OCI-M1 (cell line): ENCODE data around the gene NOS1.
"Not testable (repeated sequence)": the region's sequence is repeated elsewhere in the genome, so short reads cannot be mapped to it uniquely, and the experiment has no call there.

Source experiments
- DNase-seq: peaks from one replicate; lab custom pipeline; 2025; lab: John Stamatoyannopoulos, UW

The NOS1 gene

DNA sequence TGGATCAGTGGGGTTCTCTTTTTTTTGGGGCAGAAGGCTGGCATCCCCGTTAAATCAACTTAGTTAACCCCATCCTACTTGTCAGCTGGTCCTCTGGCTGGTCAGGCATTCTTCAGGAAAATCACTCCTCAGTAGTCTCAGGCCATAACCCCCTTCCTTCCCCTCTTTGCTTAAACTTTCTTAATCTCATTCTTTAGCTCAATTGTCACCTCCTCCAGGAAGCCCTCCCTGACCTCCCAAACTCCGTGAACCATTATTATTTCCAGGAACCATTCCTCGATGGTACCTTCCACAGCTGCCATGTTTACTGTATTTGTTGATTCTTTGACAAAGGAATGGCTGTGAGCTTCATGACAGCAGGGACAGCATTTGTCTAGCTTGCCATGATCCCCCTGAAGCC, 98.7 kb downstream of the NOS1 start:
- no peak for DNase-seq

DNA sequence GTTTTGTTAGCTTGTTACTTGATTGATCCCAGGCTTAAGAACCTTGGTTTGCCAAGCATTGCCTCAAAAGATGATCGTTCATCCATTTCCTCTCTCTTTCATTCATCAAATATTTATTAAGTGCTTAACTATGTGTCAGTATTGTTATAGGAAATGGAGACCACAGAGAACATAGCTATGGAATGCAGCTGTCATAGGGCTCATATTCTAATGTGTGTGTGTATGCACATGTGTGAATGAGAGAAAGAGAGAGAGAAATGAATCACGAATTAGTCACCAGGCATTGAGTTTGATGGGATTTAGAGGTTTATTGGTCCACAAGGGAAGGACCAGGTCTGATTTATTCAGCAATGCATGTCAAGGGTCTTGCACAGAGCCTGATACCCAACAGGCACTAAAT, 100.2 kb downstream of the NOS1 start:
- no peak for DNase-seq

- no peak for DNase-seq
These were observed 106.0 kb downstream of the NOS1 start for GRCh38 chr12:117255386-117255785.

- DNase-seq, result no peak
These were observed 117.9 kb downstream of the NOS1 start for GRCh38 chr12:117243488-117243887.

- DNase-seq, result no peak
These were observed 119.7 kb downstream of the NOS1 start for GRCh38 chr12:117241697-117242096.

- no peak for DNase-seq
These were observed 121.2 kb downstream of the NOS1 start for GRCh38 chr12:117240081-117240755.

DNA sequence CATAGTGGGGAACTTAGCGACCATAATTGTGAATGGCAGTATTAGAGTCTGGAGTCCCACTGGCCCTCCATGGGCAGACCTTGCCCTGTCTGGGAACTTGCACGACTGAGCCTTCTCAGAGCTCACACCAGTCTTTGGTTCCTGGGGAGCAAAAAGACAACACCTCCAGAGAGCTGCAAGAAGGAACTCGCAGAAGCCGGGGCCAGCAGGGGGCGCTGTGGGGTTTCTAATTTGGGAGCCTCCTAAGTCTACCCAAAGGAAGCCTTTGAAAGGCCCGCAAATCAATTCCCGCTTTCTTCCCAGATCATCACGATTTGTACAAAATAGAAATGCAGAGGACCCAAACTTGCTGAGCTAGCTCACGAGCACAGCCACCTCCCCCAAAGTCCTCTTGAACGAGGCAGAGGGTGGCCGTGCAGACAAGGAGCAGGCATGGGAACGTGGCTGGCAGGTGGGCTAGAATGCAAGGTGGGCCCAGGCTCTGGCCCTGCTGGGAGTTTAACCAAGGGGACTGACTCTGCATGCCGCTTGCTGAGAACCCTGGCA, 124.9 kb downstream of the NOS1 start:
- DNase-seq, result peak; percentile 84

DNA sequence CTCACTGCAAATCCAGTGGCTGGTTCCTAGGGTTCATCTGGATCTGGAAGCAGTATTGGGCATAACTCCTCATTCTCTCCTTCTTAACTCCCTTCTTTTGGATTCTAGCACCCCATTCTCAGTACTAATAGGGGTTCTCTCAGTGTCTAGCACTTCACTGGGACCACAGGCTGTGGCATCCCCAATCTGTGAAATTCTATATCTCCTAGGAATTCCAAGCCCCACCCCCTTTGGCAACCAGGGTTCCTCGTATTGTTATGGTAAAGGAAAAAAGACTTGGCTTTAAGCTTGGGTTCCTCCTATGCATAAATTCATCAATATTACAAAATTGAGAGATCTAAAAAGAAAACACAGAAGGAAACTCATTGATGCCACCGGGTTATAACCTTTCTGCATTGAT, 126.2 kb downstream of the NOS1 start:
- DNase-seq, result no peak

DNA sequence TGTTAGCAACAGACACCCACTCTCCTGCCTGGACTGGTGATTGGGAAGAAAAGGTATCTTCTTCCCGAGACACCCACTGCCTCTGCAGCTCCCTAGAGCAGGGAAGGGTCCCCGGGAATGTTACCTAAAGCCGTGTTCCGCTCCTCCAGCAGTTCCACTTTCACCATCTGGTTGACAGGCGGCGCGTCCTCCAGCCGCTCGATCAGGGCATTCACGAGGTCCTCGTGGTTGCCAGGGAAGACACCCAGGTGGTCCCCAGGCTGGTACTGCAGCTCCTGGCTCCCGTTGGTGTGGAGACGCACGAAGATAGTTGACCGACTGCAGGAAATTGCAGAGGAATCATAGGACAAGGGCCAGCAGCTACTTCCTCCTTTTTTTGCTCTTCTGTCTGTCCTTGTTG, 127.0 kb downstream of the NOS1 start:
- no peak for DNase-seq

- peak; percentile 31 for DNase-seq
These were observed 129.7 kb downstream of the NOS1 start for GRCh38 chr12:117231750-117232149.

DNA sequence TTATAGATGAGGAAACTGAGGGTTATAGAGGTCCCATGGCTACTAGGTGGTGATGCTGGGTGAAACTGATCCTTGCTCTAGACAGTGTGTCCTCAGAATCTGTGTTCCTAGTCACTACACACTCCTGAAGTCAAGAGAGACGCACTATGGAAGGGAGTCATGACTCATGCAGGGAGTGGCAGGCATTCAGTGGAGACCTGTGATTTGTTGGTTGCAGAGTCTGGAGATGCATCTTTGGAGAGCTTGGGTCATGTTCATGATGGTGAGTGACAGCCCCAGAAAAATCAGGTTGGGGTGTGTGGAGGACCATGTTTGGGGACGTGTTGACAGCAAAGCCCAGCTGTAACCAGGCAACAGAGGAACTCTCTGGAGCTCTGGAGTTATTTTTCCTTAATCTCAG, 133.2 kb downstream of the NOS1 start:
- DNase-seq, result no peak

DNA sequence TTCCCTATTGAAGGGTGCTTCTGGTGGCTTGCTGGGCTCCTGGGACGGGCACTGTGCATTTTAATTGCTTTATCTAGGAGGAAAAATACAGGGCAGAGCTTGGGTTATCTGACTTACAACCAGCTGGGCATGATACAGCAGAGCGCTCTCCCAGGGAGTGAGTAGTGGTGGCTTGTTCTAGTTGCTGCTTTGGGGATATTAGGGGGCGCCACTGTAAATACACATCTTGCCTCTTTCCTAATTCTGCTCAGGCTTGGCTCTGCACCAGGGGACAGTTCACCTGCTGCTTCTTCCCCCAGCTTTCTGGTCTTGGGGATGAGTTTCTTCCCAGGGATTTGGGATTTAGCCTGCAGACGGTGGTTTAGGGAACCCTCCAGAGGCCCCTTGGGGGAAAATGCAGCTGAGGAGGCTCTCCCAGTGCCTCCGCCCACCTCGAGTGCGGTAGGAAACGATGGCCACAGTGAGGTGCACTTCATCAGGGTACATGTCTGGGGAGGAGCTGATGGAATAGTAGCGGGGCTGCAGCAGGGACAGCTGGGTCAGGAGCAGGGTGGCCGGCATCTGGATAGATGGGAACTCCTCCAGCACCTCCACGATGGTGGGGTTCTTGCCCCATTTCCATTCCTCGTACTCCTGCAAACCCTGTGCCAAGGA, 134.3 kb downstream of the NOS1 start:
- no peak for DNase-seq

DNA sequence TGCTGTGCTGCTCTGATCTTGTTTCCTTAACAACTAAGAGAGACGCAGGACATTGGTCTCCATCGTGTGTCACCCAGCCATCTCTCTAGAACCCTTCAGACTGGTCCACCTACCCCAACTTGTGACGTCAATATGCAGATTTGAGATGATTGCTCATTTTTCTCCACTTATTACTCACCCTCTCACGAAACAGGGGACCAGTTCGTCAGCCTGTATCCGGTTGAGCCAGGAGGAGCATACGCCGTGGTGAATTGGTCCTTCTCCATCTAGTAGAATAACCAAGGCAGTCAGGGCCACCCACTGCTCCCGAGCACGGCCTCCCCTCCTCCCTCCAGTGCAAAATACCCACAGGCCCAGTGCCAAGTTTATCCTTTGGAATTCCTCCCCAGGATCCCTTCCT, 134.9 kb downstream of the NOS1 start:
- DNase-seq, result no peak

DNA sequence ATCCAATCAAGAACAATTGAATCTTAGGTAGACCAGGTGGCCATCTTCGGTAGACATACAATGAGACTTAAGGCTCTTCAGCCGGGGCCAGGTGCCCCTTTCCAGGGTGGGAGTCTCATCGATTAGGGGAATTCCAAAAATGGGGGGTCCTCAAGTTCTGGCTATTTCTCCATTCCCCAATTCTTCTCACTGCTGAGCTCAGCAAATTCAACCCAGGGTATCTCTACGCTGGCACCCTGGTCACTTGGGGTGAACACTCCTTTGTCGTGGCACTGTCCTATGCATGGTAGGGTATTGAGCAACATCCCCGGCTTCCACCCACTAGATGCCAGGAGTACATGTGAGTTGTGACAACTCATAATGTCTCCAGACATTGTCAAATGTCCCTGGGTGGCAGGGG, 136.2 kb downstream of the NOS1 start:
- no peak for DNase-seq

- DNase-seq, result not testable (repeated sequence)
These were observed 140.5 kb downstream of the NOS1 start for GRCh38 chr12:117220947-117221346.

DNA sequence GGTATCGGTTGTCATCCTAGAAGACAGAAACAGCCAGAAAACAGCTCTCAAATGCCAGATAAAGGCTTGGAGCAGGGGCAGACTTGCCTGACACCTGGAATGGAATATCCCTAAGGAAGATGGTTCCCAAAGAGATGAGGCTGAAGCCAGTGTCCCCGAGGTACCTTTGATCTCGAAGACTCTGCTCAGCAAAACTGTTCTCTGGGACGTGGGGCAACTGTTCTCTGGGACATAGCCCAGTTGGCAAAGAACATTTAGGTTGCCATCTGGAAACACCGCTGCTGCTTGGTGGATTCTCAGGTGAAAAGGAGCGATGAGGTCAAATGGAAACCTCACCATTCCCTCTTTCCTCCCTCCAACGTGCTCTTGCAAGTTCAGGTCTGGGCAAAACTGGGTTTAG, 143.3 kb downstream of the NOS1 start:
- no peak for DNase-seq

DNA sequence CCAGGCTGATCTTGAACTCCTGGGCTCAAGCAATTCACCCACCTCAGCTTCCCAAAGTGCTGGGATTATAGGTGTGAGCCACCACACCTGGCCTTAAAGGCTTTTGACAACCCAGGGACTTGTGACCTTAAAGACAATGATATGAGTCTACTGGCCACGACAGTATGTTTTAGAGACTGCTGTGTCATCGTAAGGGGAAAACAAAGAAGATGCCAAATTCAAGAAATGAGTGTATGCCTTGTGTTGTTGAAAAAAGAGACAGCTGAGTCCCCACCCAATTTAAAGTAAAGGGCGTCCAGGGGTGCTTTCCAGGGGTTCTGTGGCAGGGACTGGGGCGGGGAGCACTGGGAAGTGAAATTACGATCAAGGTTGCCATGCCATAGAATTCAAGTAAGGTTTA, 144.7 kb downstream of the NOS1 start:
- DNase-seq, result no peak

DNA sequence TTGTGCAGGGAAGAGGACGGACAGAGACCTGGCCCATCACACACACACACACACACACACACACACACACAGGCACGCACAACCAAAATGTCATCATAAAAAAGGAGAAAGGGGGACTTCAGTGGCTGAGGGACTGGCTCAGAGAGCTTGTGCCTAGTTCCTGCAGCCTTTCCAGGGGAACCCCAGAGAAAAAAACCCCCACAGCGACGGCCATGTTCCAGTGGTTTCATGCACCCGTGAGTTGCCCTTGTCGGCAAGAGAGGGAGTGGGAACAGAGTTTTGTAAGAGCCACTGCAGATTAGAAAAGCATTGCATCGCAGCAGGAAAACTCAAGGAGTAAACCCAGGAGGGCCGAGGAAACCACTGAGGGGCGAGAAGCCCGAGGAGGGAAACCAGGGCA, 146.6 kb downstream of the NOS1 start:
- DNase-seq, result no peak

DNA sequence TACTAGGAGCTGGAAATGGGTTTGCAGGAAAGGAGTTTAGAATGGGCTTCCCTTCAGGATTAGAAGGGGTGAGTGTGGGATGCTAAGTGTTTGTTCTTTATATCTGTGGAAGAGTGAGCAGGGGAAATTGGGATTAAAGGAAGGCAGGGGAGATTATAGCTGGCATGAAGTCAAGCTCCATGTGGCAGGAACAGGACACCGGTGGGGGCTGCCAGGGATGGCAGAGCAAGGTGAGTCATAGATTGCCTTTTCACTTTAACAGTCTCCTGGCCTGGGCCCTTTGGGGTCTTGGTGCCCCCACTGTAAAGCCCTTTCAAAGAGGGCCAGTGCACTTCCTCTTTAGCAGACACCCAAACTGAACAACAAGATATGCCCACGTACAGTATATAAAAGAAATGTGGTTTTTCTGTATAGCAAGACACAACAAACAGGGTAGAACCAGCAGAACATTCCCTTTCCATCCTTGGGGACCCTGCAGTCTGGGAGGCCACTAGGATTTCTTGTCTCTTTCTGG, 148.1 kb downstream of the NOS1 start:
- DNase-seq, result no peak

- peak; percentile 82 for DNase-seq
These were observed 148.7 kb downstream of the NOS1 start for GRCh38 chr12:117212563-117213190.

GRCh38 chr12:117210266-117210918, 151.0 kb downstream of the NOS1 start:
- no peak for DNase-seq

- DNase-seq, result no peak
These were observed 151.8 kb downstream of the NOS1 start for GRCh38 chr12:117209626-117210025.
